HCT116 (cell line): ENCODE results near the gene CALR3.

Source experiments
- ATF3 ChIP-seq: IDR thresholded peaks from 2 replicates; pipeline ENCODE4 v1.6.1; 2012
- CEBPB ChIP-seq: IDR thresholded peaks from 2 replicates; pipeline ENCODE4 v1.6.1; 2012; ENCODE audit warnings: low read depth
- CTCF ChIP-seq, 3 experiments: fragments of 200-600 bp in 1 of 3; sonication (generic) in 1 of 3; IDR thresholded peaks in 2 of 3; conservative IDR thresholded peaks in 1 of 3; 2 replicates each; pipeline ENCODE4 v1.5.1; 2012 to 2017; ENCODE audit warnings: low read depth in 2 of 3, low read length in 2 of 3, antibody characterized with exemption in 1 of 3, borderline replicate concordance in 1 of 3, control low read depth in 1 of 3, mild to moderate bottlenecking in 1 of 3, mixed read lengths in 1 of 3, mixed run types in 1 of 3, moderate library complexity in 1 of 3; ENCODE audit not compliant: insufficient read depth in 1 of 3
- EZH2 ChIP-seq: fragments of 200-600 bp; sonication (generic); IDR thresholded peaks from 2 replicates; pipeline ENCODE4 v1.6.1; 2017; ENCODE audit warnings: antibody characterized with exemption, mixed run types
- EZH2phosphoT487 ChIP-seq: fragments of 200-600 bp; IDR thresholded peaks from 2 replicates; pipeline ENCODE4 v1.6.1; 2018; ENCODE audit warnings: antibody characterized with exemption, borderline replicate concordance
- MAX ChIP-seq: IDR thresholded peaks from 2 replicates; pipeline ENCODE4 v1.6.1; 2012
- POLR2A ChIP-seq: IDR thresholded peaks from 2 replicates; pipeline ENCODE4 v1.7.0; 2011; ENCODE audit warnings: borderline replicate concordance; ENCODE audit not compliant: insufficient read depth, insufficient read length; ENCODE audit errors: extremely low read depth
- POLR2AphosphoS5 ChIP-seq: IDR thresholded peaks from 2 replicates; pipeline ENCODE4 v1.6.1; 2011; ENCODE audit warnings: mild to moderate bottlenecking, low read depth, low read length, moderate library complexity
- REST ChIP-seq: IDR thresholded peaks from 2 replicates; pipeline ENCODE4 v1.6.1; 2012; ENCODE audit warnings: low read depth
- YY1 ChIP-seq: IDR thresholded peaks from 2 replicates; pipeline ENCODE4 v1.6.1; 2011; ENCODE audit warnings: low read length, low read depth, moderate library complexity, mild to moderate bottlenecking; ENCODE audit not compliant: insufficient replicate concordance; ENCODE audit errors: extremely low read depth

GRCh38 chr19:16518061-16518460 is 22.1 kb upstream of the CALR3 start:
- TF ChIP-seq CTCF (IDR thresholded peaks at IDR 0.05 in 2 of 3, conservative IDR thresholded peaks at IDR 0.05 in 1 of 3; ENCODE audit: borderline replicate concordance in 1 of 3, insufficient read depth in 1 of 3, low read depth in 2 of 3, low read length in 2 of 3) (no peak), REST (no peak), MAX (no peak), EZH2phosphoT487 (no peak), POLR2A (no peak), YY1 (no peak), CEBPB (no peak), EZH2 (no peak), POLR2AphosphoS5 (no peak; the same call in 1 of the 2 replicates), ATF3 (no peak)
